Activated CD4-positive, alpha-beta T cell treated with anti-CD3 and anti-CD28 coated beads, Interleukin-2, amount 10 ng/mL, durations not matched to agents 7 days and 5 days (primary cell): Measurements from ENCODE around the gene SLC7A1. TPM values are rescaled to one million over a fixed set of nuclear protein-coding genes. Genes with fewer than 3 reads are reported as not detected.

Experiments
- CTCF ChIA-PET: fragments of 350-600 bp; sonication (Branson Sonifier 250); formaldehyde crosslinking; loops from one replicate; lab custom pipeline; 2021; ENCODE audit warnings: antibody characterized with exemption; lab: Charles Lee
- POLR2A ChIA-PET: fragments of 350-600 bp; sonication (Branson Sonifier 250); formaldehyde crosslinking; loops from one replicate; lab custom pipeline; 2021; ENCODE audit warnings: antibody characterized with exemption; lab: Charles Lee
- DNase-seq: peaks from one replicate; pipeline ENCODE4 v3.0.0-alpha.2; 2020
- H3K27ac Mint-ChIP-seq: one replicate; pipeline ENCODE4 v1.8.0; 2021; ENCODE audit warnings: mild to moderate bottlenecking, moderate library complexity, mixed read lengths
- H3K27me3 Mint-ChIP-seq: one replicate; pipeline ENCODE4 v1.8.0; 2021; ENCODE audit warnings: mixed read lengths
- H3K36me3 Mint-ChIP-seq: one replicate; pipeline ENCODE4 v1.8.0; 2021; ENCODE audit warnings: low read depth, mixed read lengths
- H3K4me1 Mint-ChIP-seq: one replicate; pipeline ENCODE4 v1.8.0; 2021; ENCODE audit warnings: mixed read lengths
- H3K4me3 Mint-ChIP-seq: one replicate; pipeline ENCODE4 v1.8.0; 2021; ENCODE audit warnings: mild to moderate bottlenecking, moderate library complexity, mixed read lengths
- H3K9me3 Mint-ChIP-seq: one replicate; pipeline ENCODE4 v1.8.0; 2021; ENCODE audit warnings: mixed read lengths
- total RNA-seq, 2 experiments: library from RNA; stranded (reverse); gene quantifications; one replicate each; pipeline ENCODE4 v1.2.3, GENCODE V29; 2021

SLC7A1 gene
- total RNA-seq, 2 experiments from 2014 or later: 64.5 to 77.5 TPM

DNA sequence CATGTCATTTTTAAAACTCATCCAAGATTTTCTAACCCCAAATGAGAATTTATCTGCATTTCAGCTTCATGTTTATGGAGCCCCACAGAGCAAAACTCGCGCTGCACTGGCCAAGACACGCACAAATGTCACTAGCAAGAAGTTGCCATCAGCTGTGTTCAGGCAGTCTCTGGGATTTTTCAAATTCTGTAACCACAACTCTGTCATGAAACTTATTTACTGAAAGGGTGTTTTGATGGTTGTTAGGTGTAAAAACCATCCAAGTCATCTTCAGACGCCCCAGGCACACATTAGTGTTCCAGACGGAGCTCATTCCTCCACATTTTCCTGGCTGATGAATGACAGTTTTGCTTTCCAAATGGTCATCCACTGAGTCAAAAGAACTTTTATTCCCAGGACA is 63.4 kb downstream of the SLC7A1 start:
- no peak overlapping the region for H3K27ac Mint-ChIP-seq
- ChIA-PET CTCF (interaction anchor here (0.6 to 1.2 kb wide), 2 partner anchors 48 to 91 kb away, joined by 3 read pairs; no protein-coding TSS in a partner anchor), POLR2A (no interaction called here)
- no peaks in the 10 kb centered on the region for H3K9me3 Mint-ChIP-seq
- DNase-seq: no peak
- no peaks in the 10 kb centered on the region for H3K4me1 Mint-ChIP-seq
- peaks cover 42% of the 10 kb centered on the region for H3K36me3 Mint-ChIP-seq
- H3K4me3 Mint-ChIP-seq: no peak overlapping the region
- H3K27me3 Mint-ChIP-seq: no peaks in the 10 kb centered on the region

DNA sequence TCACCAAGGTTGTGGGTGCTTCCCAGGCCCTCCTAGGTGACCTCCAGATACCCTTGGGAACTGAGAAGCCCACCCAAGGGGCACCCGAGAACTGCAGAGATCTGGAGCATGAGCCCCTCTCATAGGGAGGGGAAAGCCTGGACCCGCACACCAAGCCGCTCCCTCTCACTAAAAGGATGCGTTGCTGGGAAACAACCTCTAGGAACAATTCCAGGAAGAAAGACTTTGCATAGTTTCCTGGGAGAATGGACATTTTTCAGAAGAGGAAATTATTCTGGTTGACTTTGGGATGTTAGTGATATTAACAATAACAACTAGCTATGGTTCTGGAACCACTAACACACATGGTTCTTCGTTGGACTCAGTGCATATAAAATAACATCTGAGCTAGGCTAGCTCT is 64.6 kb downstream of the SLC7A1 start:
- Mint-ChIP-seq H3K27me3 (no peaks in the 10 kb centered on the region), H3K4me3 (no peak overlapping the region), H3K27ac (no peak overlapping the region), H3K9me3 (no peaks in the 10 kb centered on the region), H3K4me1 (no peaks in the 10 kb centered on the region), H3K36me3 (peaks cover 40% of the 10 kb centered on the region)
- ChIA-PET POLR2A (no interaction called here), CTCF (interaction anchor here (0.7 kb wide), 2 partner anchors 226 to 1488 kb away, joined by 4 read pairs; no protein-coding TSS in a partner anchor)
- DNase-seq: no peak

DNA sequence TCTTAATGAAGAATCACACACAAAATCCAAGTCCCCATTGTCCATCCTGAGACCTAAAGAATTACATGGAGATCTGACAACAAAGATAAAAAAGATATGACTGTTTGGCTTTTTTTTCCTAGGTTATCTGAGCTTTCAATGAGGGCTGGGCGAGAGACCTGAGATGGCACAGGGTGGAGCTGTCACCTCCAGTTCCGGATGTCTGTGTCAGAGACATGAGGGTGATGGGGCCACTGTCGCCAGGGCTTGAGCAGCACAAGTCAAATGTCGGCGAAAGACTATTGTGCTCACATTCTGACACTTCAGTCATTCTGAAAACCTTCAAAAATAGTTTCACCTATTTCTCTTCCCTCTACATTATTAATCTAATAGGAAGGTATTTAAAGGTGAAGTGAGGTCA is 65.7 kb downstream of the SLC7A1 start:
- peaks cover 37% of the 10 kb centered on the region for H3K36me3 Mint-ChIP-seq
- no peak overlapping the region for H3K4me3 Mint-ChIP-seq
- H3K27me3 Mint-ChIP-seq: no peaks in the 10 kb centered on the region
- CTCF ChIA-PET: interaction anchor here (0.6 to 1.5 kb wide), 3 partner anchors 11 to 1323 kb away, joined by 3 to 4 read pairs (median 3); no protein-coding TSS in a partner anchor
- POLR2A ChIA-PET: no interaction called here
- no peaks in the 10 kb centered on the region for H3K9me3 Mint-ChIP-seq
- H3K4me1 Mint-ChIP-seq: no peaks in the 10 kb centered on the region
- no peak for DNase-seq
- H3K27ac Mint-ChIP-seq: no peak overlapping the region

DNA sequence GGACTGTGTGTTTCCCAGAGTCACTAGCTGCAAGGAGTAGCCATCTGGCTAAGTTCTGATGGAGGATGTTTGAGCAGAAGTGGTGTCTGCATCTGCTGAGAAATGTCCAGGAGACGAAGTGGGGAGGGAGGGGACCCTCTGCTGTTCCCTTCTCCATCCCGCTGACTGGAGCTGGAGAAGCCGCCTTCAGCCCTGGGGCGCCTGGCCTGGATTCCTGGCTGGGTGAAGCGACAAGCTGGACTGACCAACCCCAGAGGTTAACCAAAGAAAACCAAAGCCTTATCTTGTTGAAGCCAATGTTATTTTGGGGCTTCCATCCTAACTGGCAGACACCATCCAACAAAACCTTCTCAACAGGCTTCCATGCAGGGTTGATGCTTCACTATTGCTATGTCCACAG is 67.6 kb downstream of the SLC7A1 start:
- ChIA-PET POLR2A (no interaction called here), CTCF (no interaction called here)
- no peaks in the 10 kb centered on the region for H3K4me1 Mint-ChIP-seq
- no peak overlapping the region for H3K4me3 Mint-ChIP-seq
- no peaks in the 10 kb centered on the region for H3K9me3 Mint-ChIP-seq
- no peak overlapping the region for H3K27ac Mint-ChIP-seq
- DNase-seq: no peak
- H3K27me3 Mint-ChIP-seq: no peaks in the 10 kb centered on the region
- H3K36me3 Mint-ChIP-seq: peaks cover 29% of the 10 kb centered on the region

- CTCF ChIA-PET: no interaction called here
- POLR2A ChIA-PET: no interaction called here
- Mint-ChIP-seq H3K9me3 (no peaks in the 10 kb centered on the region), H3K4me3 (no peak overlapping the region), H3K36me3 (peaks cover 29% of the 10 kb centered on the region), H3K4me1 (no peaks in the 10 kb centered on the region), H3K27me3 (no peaks in the 10 kb centered on the region), H3K27ac (no peak overlapping the region)
- DNase-seq: no peak
Observed at GRCh38 chr13:29527511-29527910, 68.0 kb downstream of the SLC7A1 start.

- CTCF ChIA-PET: no interaction called here
- POLR2A ChIA-PET: interaction anchor here (0.6 kb wide), 1 partner anchor 203 kb away, joined by 5 read pairs; no protein-coding TSS in a partner anchor
- no peaks in the 10 kb centered on the region for H3K9me3 Mint-ChIP-seq
- no peak overlapping the region for H3K27ac Mint-ChIP-seq
- DNase-seq: no peak
- peaks cover 34% of the 10 kb centered on the region for H3K36me3 Mint-ChIP-seq
- no peak overlapping the region for H3K4me3 Mint-ChIP-seq
- H3K4me1 Mint-ChIP-seq: no peaks in the 10 kb centered on the region
- no peaks in the 10 kb centered on the region for H3K27me3 Mint-ChIP-seq
Observed at GRCh38 chr13:29526741-29527140, 68.7 kb downstream of the SLC7A1 start.

GRCh38 chr13:29525757-29526156 is 69.7 kb downstream of the SLC7A1 start:
- Mint-ChIP-seq H3K27ac (no peak overlapping the region), H3K4me1 (no peaks in the 10 kb centered on the region), H3K9me3 (no peaks in the 10 kb centered on the region), H3K27me3 (no peaks in the 10 kb centered on the region), H3K4me3 (no peak overlapping the region), H3K36me3 (peaks cover 40% of the 10 kb centered on the region)
- DNase-seq: no peak
- CTCF ChIA-PET: interaction anchor here (1.0 kb wide), 1 partner anchor 21 kb away, joined by 3 read pairs; no protein-coding TSS in a partner anchor
- POLR2A ChIA-PET: no interaction called here

GRCh38 chr13:29524641-29525040 is 70.8 kb downstream of the SLC7A1 start:
- H3K4me1 Mint-ChIP-seq: no peaks in the 10 kb centered on the region
- CTCF ChIA-PET: no interaction called here

GRCh38 chr13:29524176-29524575 is 71.3 kb downstream of the SLC7A1 start:
- Mint-ChIP-seq H3K27ac (no peak overlapping the region), H3K9me3 (no peaks in the 10 kb centered on the region), H3K27me3 (no peaks in the 10 kb centered on the region), H3K36me3 (peaks cover 33% of the 10 kb centered on the region), H3K4me3 (no peak overlapping the region), H3K4me1 (no peaks in the 10 kb centered on the region)
- ChIA-PET POLR2A (no interaction called here), CTCF (no interaction called here)
- no peak for DNase-seq

More at GRCh38 chr13:29524641-29525040, 70.8 kb downstream of the SLC7A1 start:
- DNase-seq: no peak
- no peaks in the 10 kb centered on the region for H3K9me3 Mint-ChIP-seq
- POLR2A ChIA-PET: no interaction called here
- no peak overlapping the region for H3K27ac Mint-ChIP-seq
- no peak overlapping the region for H3K4me3 Mint-ChIP-seq
- H3K27me3 Mint-ChIP-seq: no peaks in the 10 kb centered on the region
- peaks cover 37% of the 10 kb centered on the region for H3K36me3 Mint-ChIP-seq

- POLR2A ChIA-PET: no interaction called here
- no peaks in the 10 kb centered on the region for H3K4me1 Mint-ChIP-seq
- no peaks in the 10 kb centered on the region for H3K9me3 Mint-ChIP-seq
- DNase-seq: no peak
- no peaks in the 10 kb centered on the region for H3K27me3 Mint-ChIP-seq
- peaks cover 31% of the 10 kb centered on the region for H3K36me3 Mint-ChIP-seq
- H3K27ac Mint-ChIP-seq: no peak overlapping the region
- CTCF ChIA-PET: no interaction called here
- H3K4me3 Mint-ChIP-seq: no peak overlapping the region
Observed at GRCh38 chr13:29523199-29523961, 72.1 kb downstream of the SLC7A1 start.

DNA sequence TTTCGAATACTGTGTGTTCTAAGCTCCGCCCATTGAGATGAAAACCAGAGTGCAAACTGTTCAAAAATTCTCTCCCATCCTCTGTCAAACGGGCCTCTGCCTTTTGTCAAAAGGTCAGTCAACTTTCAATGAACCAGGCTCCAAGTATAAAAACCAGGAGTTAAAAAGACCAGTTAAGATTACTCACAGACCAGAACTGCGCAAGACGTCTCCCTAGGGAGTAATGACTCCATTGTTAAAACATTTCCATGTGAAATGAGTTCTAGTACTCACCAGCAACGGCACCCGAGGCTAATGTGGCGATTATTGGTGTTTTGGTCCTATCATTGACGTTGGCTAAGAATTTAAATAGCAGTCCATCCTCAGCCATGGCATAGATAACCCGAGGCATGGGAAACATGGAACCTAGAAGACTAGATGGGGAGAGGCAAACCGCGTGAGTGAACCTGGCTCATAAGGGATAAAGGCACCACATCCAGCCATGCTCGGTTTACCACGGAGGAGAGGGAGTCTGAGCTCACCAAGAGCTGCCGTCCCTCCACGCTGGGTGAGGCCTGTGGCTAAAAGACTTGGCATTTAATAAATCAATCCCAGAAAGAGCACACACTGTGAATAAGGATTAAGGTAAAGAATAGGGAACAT is 73.3 kb downstream of the SLC7A1 start:
- Mint-ChIP-seq H3K9me3 (no peaks in the 10 kb centered on the region), H3K36me3 (peaks cover 31% of the 10 kb centered on the region), H3K4me1 (no peaks in the 10 kb centered on the region), H3K27ac (no peak overlapping the region), H3K4me3 (no peak overlapping the region), H3K27me3 (no peaks in the 10 kb centered on the region)
- ChIA-PET CTCF (no interaction called here), POLR2A (no interaction called here)
- no peak for DNase-seq

DNA sequence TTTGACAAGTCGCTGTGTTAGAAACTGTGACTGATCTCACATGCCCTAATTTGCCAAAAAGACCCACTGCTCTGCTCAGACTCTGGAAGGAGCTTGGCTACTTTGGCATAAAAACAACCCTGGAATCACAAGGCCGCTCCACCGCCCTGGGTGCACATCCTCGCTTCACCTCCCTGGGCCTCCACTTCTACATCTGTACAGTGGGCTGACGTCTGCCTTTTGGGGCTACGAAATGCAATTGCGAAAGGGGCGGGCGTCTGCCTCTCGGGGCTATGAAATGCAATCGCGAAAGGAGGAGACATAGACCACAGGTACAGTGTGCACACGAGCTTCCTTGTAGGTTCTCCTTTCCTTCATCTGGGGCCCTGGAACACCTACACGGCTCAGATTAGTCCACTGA is 74.2 kb downstream of the SLC7A1 start:
- H3K27me3 Mint-ChIP-seq: no peaks in the 10 kb centered on the region
- H3K27ac Mint-ChIP-seq: no peak overlapping the region
- H3K36me3 Mint-ChIP-seq: peaks cover 32% of the 10 kb centered on the region
- no peaks in the 10 kb centered on the region for H3K4me1 Mint-ChIP-seq
- DNase-seq: no peak
- ChIA-PET POLR2A (no interaction called here), CTCF (no interaction called here)
- H3K4me3 Mint-ChIP-seq: no peak overlapping the region
- no peaks in the 10 kb centered on the region for H3K9me3 Mint-ChIP-seq

GRCh38 chr13:29520671-29521070 is 74.8 kb downstream of the SLC7A1 start:
- Mint-ChIP-seq H3K9me3 (no peaks in the 10 kb centered on the region), H3K36me3 (peaks cover 38% of the 10 kb centered on the region), H3K4me1 (no peaks in the 10 kb centered on the region), H3K4me3 (no peak overlapping the region), H3K27ac (no peak overlapping the region), H3K27me3 (no peaks in the 10 kb centered on the region)
- DNase-seq: no peak
- ChIA-PET CTCF (no interaction called here), POLR2A (no interaction called here)
